ENCODE measurements around the gene XDH.

Gene XDH

GRCh38 chr2:31365834-31366505 is 48.6 kb downstream of the XDH start:
- no peak for DNase-seq (ENCODE audit: low read depth in 2 of 2)

GRCh38 chr2:31365348-31365747 is 49.2 kb downstream of the XDH start:
- no peak for DNase-seq (ENCODE audit: low read depth in 2 of 2)

GRCh38 chr2:31363956-31364750 is 50.4 kb downstream of the XDH start:
- DNase-seq (ENCODE audit: low read depth in 2 of 2): no peak

- no peak for DNase-seq (ENCODE audit: low read depth in 2 of 2)
Observed at GRCh38 chr2:31362581-31362980, 52.0 kb downstream of the XDH start.

- no peak for DNase-seq (ENCODE audit: low read depth in 2 of 2)
Observed at GRCh38 chr2:31359229-31359628, 55.3 kb downstream of the XDH start.

GRCh38 chr2:31354837-31355236 is 59.7 kb downstream of the XDH start:
- DNase-seq (ENCODE audit: low read depth in 2 of 2): no peak

- no peak for DNase-seq (ENCODE audit: low read depth in 2 of 2)
Observed at GRCh38 chr2:31353179-31353578, 61.4 kb downstream of the XDH start.

GRCh38 chr2:31349684-31350083 is 64.9 kb downstream of the XDH start:
- no peak for DNase-seq (ENCODE audit: low read depth in 2 of 2)

- no peak for DNase-seq (ENCODE audit: low read depth in 2 of 2)
Observed at GRCh38 chr2:31349160-31349559, 65.4 kb downstream of the XDH start.

GRCh38 chr2:31348618-31349017 is 65.9 kb downstream of the XDH start:
- no peak for DNase-seq (ENCODE audit: low read depth in 2 of 2)

GRCh38 chr2:31347750-31348149 is 66.8 kb downstream of the XDH start:
- no peak for DNase-seq (ENCODE audit: low read depth in 2 of 2)

- no peak for DNase-seq (ENCODE audit: low read depth in 2 of 2)
Observed at GRCh38 chr2:31347319-31347718, 67.2 kb downstream of the XDH start.

GRCh38 chr2:31344447-31344846 is 70.1 kb downstream of the XDH start:
- no peak for DNase-seq (ENCODE audit: low read depth in 2 of 2)

GRCh38 chr2:31341351-31341750 is 73.2 kb downstream of the XDH start:
- DNase-seq (ENCODE audit: low read depth in 2 of 2): no peak

- no peak for DNase-seq (ENCODE audit: low read depth in 2 of 2)
Observed at GRCh38 chr2:31339696-31340095, 74.8 kb downstream of the XDH start.

- no peak for DNase-seq (ENCODE audit: low read depth in 2 of 2)
Observed at GRCh38 chr2:31337860-31338259, 76.7 kb downstream of the XDH start.

GRCh38 chr2:31337197-31337596 is 77.3 kb downstream of the XDH start:
- DNase-seq (ENCODE audit: low read depth in 2 of 2): no peak

- no peak for DNase-seq (ENCODE audit: low read depth in 2 of 2)
Observed at GRCh38 chr2:31335921-31336585, 78.5 kb downstream of the XDH start.

- DNase-seq (ENCODE audit: low read depth in 2 of 2): no peak
Observed at GRCh38 chr2:31334311-31335026, 80.1 kb downstream of the XDH start.

GRCh38 chr2:31333527-31334183 is 80.9 kb downstream of the XDH start:
- peak; percentile 51 to 54 for DNase-seq (ENCODE audit: low read depth in 2 of 2)

GRCh38 chr2:31333046-31333445 is 81.5 kb downstream of the XDH start:
- DNase-seq (ENCODE audit: low read depth in 2 of 2): no peak

- DNase-seq (ENCODE audit: low read depth in 2 of 2): no peak
Observed at GRCh38 chr2:31332521-31332920, 82.0 kb downstream of the XDH start.
